AG09309 (cell line): ENCODE measurements around the gene CHST1.

Source experiments
- DNase-seq: peaks from one replicate; pipeline ENCODE4 v3.0.0-alpha.2; 2010; ENCODE audit warnings: low read depth
- H3K4me3 ChIP-seq: 2 replicates; pipeline ENCODE4 v1.5.1; 2011; ENCODE audit warnings: mild to moderate bottlenecking, low read depth, low read length, moderate library complexity; ENCODE audit not compliant: control insufficient read depth
- CTCF ChIP-seq: IDR thresholded peaks from 2 replicates; pipeline ENCODE4 v1.5.1; 2011; ENCODE audit warnings: mild to moderate bottlenecking, low read depth, low read length, inconsistent platforms; ENCODE audit not compliant: insufficient read depth, control insufficient read depth; ENCODE audit errors: missing control alignments

CHST1 gene

DNA sequence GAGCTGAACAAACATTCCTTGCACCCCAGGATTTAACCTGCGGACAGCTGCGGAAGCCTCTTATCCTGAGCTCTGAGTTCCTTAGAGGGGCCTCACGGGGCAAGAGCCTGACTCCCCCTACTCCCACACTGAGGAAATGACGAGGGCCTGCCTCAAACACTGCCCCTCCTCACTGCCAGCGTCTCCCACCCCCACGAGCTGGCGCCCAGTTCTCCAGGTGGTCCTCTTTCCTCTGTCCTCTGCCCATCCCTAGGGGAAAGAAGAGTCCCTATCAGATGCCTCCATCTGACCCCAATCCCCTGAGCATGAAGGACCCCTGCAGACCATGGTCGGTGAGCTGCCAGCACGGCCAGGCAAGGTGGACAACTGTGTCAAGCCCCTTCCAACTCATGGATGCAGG, 14.3 kb downstream of the CHST1 start:
- no peak for DNase-seq
- no peak for TF ChIP-seq CTCF
- H3K4me3 ChIP-seq = no peak overlapping the region

- DNase-seq = no peak
- no peak for TF ChIP-seq CTCF
- no peak overlapping the region for H3K4me3 ChIP-seq
Observed at GRCh38 chr11:45650166-45651095, 15.0 kb downstream of the CHST1 start.

DNA sequence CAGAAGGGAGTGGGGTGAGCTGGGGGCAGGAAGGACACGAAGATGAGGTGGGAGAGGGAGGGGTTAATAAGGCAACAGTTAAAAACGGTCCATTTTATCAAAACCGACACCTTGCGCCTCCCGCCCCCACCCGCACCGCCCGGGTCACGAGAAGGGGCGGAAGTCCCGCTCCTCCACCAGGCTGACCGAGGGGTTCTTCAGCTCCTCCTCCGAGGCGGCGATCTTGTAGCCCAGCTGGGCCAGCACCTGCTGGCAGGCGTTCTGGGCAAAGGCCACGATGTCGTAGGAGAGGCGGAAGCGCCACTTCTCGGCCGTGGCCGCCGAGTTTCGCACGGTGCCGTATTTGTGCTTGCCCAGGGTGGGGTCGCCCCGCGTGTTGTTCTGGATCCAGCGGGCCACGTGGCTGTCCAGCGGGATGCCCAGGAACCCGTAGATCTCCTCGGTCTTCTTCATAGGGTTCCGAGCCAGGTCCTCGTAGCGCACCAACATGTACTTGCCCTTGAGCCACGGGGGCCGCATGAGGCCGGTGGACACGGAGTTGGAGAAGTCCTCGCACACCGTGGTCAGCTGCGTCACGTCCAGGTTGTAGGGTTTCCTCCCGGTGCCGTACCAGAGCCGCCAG, 15.8 kb downstream of the CHST1 start:
- no peak for DNase-seq
- TF ChIP-seq CTCF = no peak
- H3K4me3 ChIP-seq = no peak overlapping the region

DNA sequence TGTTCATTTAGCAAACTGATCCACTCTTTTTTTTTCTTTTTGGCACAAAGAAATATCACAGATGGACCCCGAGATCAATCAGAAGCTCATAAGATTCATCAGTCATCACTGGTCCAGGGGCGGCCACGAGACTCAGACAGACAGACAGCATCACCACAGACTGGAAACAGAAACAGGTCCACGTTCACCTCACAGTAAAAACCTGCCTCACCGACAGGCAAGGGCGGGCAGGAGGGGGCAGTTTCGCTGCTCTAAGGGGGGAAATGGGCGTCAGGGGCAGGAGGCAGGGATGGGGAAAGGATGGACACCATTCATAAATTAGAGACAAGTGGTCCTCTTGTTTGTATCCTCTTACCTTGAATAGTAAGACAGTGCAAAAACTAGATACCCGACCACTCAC, 16.5 kb downstream of the CHST1 start:
- TF ChIP-seq CTCF = no peak
- H3K4me3 ChIP-seq = no peak overlapping the region
- DNase-seq = no peak

GRCh38 chr11:45647786-45648185, 17.6 kb downstream of the CHST1 start:
- H3K4me3 ChIP-seq = no peak overlapping the region
- no peak for DNase-seq
- TF ChIP-seq CTCF = no peak

- no peak for DNase-seq
- TF ChIP-seq CTCF = no peak
- no peak overlapping the region for H3K4me3 ChIP-seq
Observed at GRCh38 chr11:45647329-45647728, 18.1 kb downstream of the CHST1 start.
